Neural crest cell (in vitro differentiated cells): ENCODE results near the gene ARID5A. TPM values are rescaled to one million over a fixed set of nuclear protein-coding genes. Genes with fewer than 3 reads are reported as not detected.

Source experiments
- DNase-seq: peaks from one replicate; pipeline ENCODE4 v3.0.0; 2021; ENCODE audit warnings: low read depth, mixed read lengths, low spot score
- H3K27ac Mint-ChIP-seq: one replicate; pipeline ENCODE4 v1.8.0; 2021; ENCODE audit warnings: mild to moderate bottlenecking, mixed read lengths; ENCODE audit not compliant: unreplicated experiment
- H3K27me3 Mint-ChIP-seq: 2 replicates; pipeline ENCODE4 v1.8.0; 2021; ENCODE audit warnings: low read depth, mild to moderate bottlenecking, mixed read lengths
- H3K36me3 Mint-ChIP-seq: 2 replicates; pipeline ENCODE4 v1.8.0; 2021; ENCODE audit warnings: low read depth, mild to moderate bottlenecking, mixed read lengths
- H3K4me1 Mint-ChIP-seq: 2 replicates; pipeline ENCODE4 v1.8.0; 2021; ENCODE audit warnings: mixed read lengths
- H3K4me3 Mint-ChIP-seq: one replicate; pipeline ENCODE4 v1.8.0; 2021; ENCODE audit warnings: mild to moderate bottlenecking, mixed read lengths
- H3K9me3 Mint-ChIP-seq: 2 replicates; pipeline ENCODE4 v1.8.0; 2021; ENCODE audit warnings: mixed read lengths
- total RNA-seq: library from RNA; stranded (reverse); gene quantifications from 2 replicates; pipeline ENCODE4 v1.2.1, GENCODE V29; 2021
- TF ChIP-seq, protein P1 (sequence below): fragments of 200-600 bp; sonication (generic); conservative IDR thresholded peaks from 2 replicates; pipeline ENCODE4 v1.5.0; 2021; ENCODE audit warnings: antibody characterized with exemption, mild to moderate bottlenecking

Gene ARID5A
- total RNA-seq, 1 donor from 2014 or later, result 12.0 TPM

- Mint-ChIP-seq H3K27me3 (no peaks in the 10 kb centered on the region), H3K36me3 (no peaks in the 10 kb centered on the region), H3K9me3 (no peaks in the 10 kb centered on the region), H3K4me3 (peak overlapping the region; percentile 33), H3K4me1 (peaks cover 26% of the 10 kb centered on the region), H3K27ac (no peak overlapping the region)
- DNase-seq, result no peak
- TF ChIP-seq, protein P1, sequence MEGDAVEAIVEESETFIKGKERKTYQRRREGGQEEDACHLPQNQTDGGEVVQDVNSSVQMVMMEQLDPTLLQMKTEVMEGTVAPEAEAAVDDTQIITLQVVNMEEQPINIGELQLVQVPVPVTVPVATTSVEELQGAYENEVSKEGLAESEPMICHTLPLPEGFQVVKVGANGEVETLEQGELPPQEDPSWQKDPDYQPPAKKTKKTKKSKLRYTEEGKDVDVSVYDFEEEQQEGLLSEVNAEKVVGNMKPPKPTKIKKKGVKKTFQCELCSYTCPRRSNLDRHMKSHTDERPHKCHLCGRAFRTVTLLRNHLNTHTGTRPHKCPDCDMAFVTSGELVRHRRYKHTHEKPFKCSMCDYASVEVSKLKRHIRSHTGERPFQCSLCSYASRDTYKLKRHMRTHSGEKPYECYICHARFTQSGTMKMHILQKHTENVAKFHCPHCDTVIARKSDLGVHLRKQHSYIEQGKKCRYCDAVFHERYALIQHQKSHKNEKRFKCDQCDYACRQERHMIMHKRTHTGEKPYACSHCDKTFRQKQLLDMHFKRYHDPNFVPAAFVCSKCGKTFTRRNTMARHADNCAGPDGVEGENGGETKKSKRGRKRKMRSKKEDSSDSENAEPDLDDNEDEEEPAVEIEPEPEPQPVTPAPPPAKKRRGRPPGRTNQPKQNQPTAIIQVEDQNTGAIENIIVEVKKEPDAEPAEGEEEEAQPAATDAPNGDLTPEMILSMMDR, result no peak
Observed at GRCh38 chr2:96533292-96534073, 3.1 kb upstream of the ARID5A start.

GRCh38 chr2:96534141-96534540, 2.4 kb upstream of the ARID5A start:
- peak overlapping the region; percentile 22 for H3K4me3 Mint-ChIP-seq
- H3K9me3 Mint-ChIP-seq, result no peaks in the 10 kb centered on the region
- TF ChIP-seq, protein P1, result no peak
- no peaks in the 10 kb centered on the region for H3K36me3 Mint-ChIP-seq
- no peak overlapping the region for H3K27ac Mint-ChIP-seq
- H3K4me1 Mint-ChIP-seq, result peaks cover 32% of the 10 kb centered on the region
- no peaks in the 10 kb centered on the region for H3K27me3 Mint-ChIP-seq
- DNase-seq, result no peak

DNA sequence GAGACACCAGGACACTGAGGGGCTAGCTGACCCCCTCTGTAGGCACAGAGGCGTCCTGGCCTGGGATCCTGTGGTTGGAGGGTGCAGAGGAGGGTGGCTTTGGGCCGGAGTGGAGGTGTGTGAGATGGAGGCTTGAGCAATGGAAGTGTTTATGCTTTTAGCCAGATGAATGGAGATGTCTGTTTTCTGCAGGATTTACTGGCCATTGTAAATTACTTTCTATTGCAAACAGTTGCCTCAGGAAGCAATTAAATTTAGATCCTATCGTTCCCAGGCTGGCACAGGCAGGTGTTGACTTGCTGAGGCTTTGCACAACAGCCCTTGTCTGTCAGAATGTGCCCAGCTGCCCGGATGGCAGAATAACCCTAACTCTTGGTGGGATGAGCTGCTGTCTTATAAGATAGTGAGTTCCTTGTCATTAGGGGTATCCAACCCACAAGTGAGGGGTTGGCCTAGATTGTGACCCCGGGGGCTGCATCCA, 1.8 kb upstream of the ARID5A start:
- no peaks in the 10 kb centered on the region for H3K9me3 Mint-ChIP-seq
- H3K4me3 Mint-ChIP-seq, result peak overlapping the region; percentile 22
- H3K36me3 Mint-ChIP-seq, result no peaks in the 10 kb centered on the region
- H3K4me1 Mint-ChIP-seq, result peaks cover 38% of the 10 kb centered on the region
- DNase-seq, result no peak
- TF ChIP-seq, protein P1, result no peak
- no peak overlapping the region for H3K27ac Mint-ChIP-seq
- H3K27me3 Mint-ChIP-seq, result no peaks in the 10 kb centered on the region

- TF ChIP-seq, protein P1, result no peak
- Mint-ChIP-seq H3K4me1 (peaks cover 44% of the 10 kb centered on the region), H3K4me3 (peak overlapping the region; percentile 17), H3K27ac (no peak overlapping the region), H3K9me3 (no peaks in the 10 kb centered on the region), H3K27me3 (no peaks in the 10 kb centered on the region), H3K36me3 (no peaks in the 10 kb centered on the region)
- DNase-seq, result no peak
Observed at GRCh38 chr2:96535331-96535730, 1.2 kb upstream of the ARID5A start.

GRCh38 chr2:96537066-96537733, 648 bp downstream of the ARID5A start:
- H3K9me3 Mint-ChIP-seq, result no peaks in the 10 kb centered on the region
- peak overlapping the region; percentile 67 for H3K27ac Mint-ChIP-seq

More at GRCh38 chr2:96537066-96537733, 648 bp downstream of the ARID5A start:
- H3K36me3 Mint-ChIP-seq, result no peaks in the 10 kb centered on the region
- DNase-seq, result peak; percentile 36
- peaks cover 41% of the 10 kb centered on the region for H3K4me1 Mint-ChIP-seq
- TF ChIP-seq, protein P1, result no peak
- no peaks in the 10 kb centered on the region for H3K27me3 Mint-ChIP-seq
- H3K4me3 Mint-ChIP-seq, result peak overlapping the region; percentile 90
